Parathyroid adenoma (tissue), 2 donors: ENCODE data around the gene ZNF32.
A peak's percentile ranks its signal among the peaks of the same experiment; 100 is the strongest.

Source experiments
- H2AFZ ChIP-seq: fragments of 300-600 bp; sonication (generic); one replicate; pipeline ENCODE4 v1.7.0; 2017; ENCODE audit warnings: antibody characterized with exemption, mild to moderate bottlenecking
- H3K27ac ChIP-seq: fragments of 300-600 bp; sonication (generic); one replicate; pipeline ENCODE4 v1.7.0; 2017
- H3K27me3 ChIP-seq: fragments of 300-600 bp; sonication (generic); one replicate; pipeline ENCODE4 v1.7.0; 2017; ENCODE audit warnings: low read length; ENCODE audit not compliant: control insufficient read depth, insufficient read depth
- H3K36me3 ChIP-seq: fragments of 300-600 bp; sonication (generic); one replicate; pipeline ENCODE4 v1.7.0; 2017; ENCODE audit warnings: low read length; ENCODE audit not compliant: control insufficient read depth, insufficient read depth
- H3K4me1 ChIP-seq: fragments of 300-600 bp; sonication (generic); one replicate; pipeline ENCODE4 v1.7.0; 2017; ENCODE audit warnings: control low read depth
- H3K4me2 ChIP-seq: fragments of 300-600 bp; sonication (generic); one replicate; pipeline ENCODE4 v1.7.0; 2017; ENCODE audit warnings: low read length
- H3K4me3 ChIP-seq: fragments of 300-600 bp; sonication (generic); one replicate; pipeline ENCODE4 v1.7.0; 2017; ENCODE audit warnings: low read depth, low read length
- H3K79me2 ChIP-seq: fragments of 300-600 bp; sonication (generic); one replicate; pipeline ENCODE4 v1.7.0; 2017; ENCODE audit warnings: control low read depth
- H3K9ac ChIP-seq: fragments of 300-600 bp; sonication (generic); one replicate; pipeline ENCODE4 v1.7.0; 2017; ENCODE audit warnings: mild to moderate bottlenecking
- H3K9me3 ChIP-seq: fragments of 300-600 bp; sonication (generic); one replicate; pipeline ENCODE4 v1.7.0; 2017; ENCODE audit warnings: low read length; ENCODE audit not compliant: control insufficient read depth
- TF ChIP-seq, protein P1 (sequence below): fragments of 300-600 bp; sonication (generic); IDR thresholded peaks from one replicate; pipeline ENCODE4 v1.7.0; 2017; ENCODE audit warnings: antibody characterized with exemption, mild to moderate bottlenecking
- donor health status: primary hyperparathyroidism.

The ZNF32 gene

DNA sequence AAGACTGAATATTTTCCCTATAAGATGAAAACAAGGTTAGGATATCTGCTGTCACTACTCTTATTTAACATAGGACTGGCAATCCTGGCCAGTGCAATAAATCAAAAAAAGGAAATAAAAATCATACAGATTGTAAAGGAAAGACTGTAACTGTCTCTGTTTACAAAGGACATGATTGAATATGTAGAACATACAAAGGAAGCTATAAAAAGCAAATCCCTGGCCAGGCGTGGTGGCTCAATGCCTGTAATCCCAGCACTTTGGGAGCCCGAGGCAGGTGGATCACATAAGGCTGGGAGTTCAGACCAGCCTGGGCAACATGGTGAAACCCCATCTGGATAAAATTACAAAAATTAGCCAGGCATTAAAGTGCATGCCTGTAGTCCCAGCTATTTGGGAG lies 26.6 kb downstream of the ZNF32 start:
- Histone ChIP-seq H3K9me3 (no peaks in the 10 kb centered on the region), H3K27me3 (no peaks in the 10 kb centered on the region), H3K79me2 (no peaks in the 10 kb centered on the region), H3K27ac (no peak overlapping the region), H3K36me3 (no peaks in the 10 kb centered on the region), H3K4me1 (no peaks in the 10 kb centered on the region), H3K4me3 (no peak overlapping the region), H2AFZ (no peak overlapping the region), H3K9ac (no peak overlapping the region), H3K4me2 (no peak overlapping the region)
- TF ChIP-seq, protein P1, sequence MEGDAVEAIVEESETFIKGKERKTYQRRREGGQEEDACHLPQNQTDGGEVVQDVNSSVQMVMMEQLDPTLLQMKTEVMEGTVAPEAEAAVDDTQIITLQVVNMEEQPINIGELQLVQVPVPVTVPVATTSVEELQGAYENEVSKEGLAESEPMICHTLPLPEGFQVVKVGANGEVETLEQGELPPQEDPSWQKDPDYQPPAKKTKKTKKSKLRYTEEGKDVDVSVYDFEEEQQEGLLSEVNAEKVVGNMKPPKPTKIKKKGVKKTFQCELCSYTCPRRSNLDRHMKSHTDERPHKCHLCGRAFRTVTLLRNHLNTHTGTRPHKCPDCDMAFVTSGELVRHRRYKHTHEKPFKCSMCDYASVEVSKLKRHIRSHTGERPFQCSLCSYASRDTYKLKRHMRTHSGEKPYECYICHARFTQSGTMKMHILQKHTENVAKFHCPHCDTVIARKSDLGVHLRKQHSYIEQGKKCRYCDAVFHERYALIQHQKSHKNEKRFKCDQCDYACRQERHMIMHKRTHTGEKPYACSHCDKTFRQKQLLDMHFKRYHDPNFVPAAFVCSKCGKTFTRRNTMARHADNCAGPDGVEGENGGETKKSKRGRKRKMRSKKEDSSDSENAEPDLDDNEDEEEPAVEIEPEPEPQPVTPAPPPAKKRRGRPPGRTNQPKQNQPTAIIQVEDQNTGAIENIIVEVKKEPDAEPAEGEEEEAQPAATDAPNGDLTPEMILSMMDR = no peak

DNA sequence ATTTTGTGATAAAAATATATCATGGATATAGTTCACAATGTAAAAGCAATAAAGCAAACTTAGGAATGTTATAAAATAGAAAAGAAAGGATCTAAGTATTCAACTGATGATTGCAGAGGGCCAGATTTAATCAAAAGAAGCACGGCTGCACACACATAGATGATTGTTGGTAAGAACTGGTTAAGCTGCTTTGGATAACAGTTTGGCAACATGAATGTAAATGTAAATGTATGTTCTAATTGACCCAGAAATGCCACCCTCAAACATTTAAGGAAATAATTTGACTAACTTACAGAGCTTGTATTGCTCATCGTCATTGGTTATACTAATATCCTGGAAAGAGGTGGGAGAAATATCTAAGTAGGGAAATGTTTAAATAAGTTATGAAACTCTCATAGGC lies 29.3 kb downstream of the ZNF32 start:
- TF ChIP-seq, protein P1 = no peak
- Histone ChIP-seq H3K79me2 (no peaks in the 10 kb centered on the region), H3K9me3 (no peaks in the 10 kb centered on the region)

DNA sequence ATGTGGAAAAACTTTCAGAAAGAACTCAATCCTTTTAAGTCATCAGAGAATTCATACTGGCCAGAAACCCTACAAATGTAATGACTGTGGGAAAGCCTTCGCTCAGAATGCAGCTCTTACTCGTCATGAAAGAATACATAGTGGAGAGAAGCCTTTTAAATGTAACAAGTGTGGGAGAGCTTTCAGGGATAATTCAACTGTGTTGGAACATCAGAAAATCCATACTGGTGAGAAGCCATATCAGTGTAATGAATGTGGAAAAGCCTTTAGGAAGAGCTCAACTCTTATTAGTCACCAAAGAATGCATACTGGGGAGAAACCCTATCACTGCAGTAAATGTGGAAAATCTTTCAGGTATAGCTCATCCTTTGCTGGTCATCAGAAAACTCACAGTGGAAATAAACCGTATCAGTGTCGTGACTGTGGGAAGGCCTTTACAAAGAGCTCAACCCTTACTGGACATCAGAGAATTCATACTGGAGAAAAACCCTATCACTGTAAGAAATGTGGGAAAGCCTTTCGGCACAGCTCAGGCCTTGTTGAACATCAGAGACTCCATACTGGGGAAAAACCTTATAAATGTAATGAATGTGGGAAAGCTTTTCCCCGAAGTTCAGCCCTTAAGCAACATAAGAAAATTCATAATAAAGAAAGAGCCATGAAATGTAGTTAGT lies 31.8 kb downstream of the ZNF32 start:
- TF ChIP-seq, protein P1 = no peak
- peaks cover 4% of the 10 kb centered on the region for H3K36me3 ChIP-seq
- no peak overlapping the region for H3K4me3 ChIP-seq
- H3K9me3 ChIP-seq = no peaks in the 10 kb centered on the region
- no peaks in the 10 kb centered on the region for H3K79me2 ChIP-seq
- no peak overlapping the region for H3K9ac ChIP-seq
- no peaks in the 10 kb centered on the region for H3K4me1 ChIP-seq
- H3K27me3 ChIP-seq = no peaks in the 10 kb centered on the region
- no peak overlapping the region for H3K27ac ChIP-seq
- no peak overlapping the region for H2AFZ ChIP-seq
- no peak overlapping the region for H3K4me2 ChIP-seq

More for the DNA sequence above, 29.3 kb downstream of the ZNF32 start:
- no peaks in the 10 kb centered on the region for H3K27me3 ChIP-seq
- H3K36me3 ChIP-seq = peaks cover 4% of the 10 kb centered on the region
- H3K4me3 ChIP-seq = no peak overlapping the region
- H3K4me1 ChIP-seq = no peaks in the 10 kb centered on the region
- H2AFZ ChIP-seq = no peak overlapping the region
- H3K9ac ChIP-seq = no peak overlapping the region
- no peak overlapping the region for H3K4me2 ChIP-seq
- no peak overlapping the region for H3K27ac ChIP-seq

DNA sequence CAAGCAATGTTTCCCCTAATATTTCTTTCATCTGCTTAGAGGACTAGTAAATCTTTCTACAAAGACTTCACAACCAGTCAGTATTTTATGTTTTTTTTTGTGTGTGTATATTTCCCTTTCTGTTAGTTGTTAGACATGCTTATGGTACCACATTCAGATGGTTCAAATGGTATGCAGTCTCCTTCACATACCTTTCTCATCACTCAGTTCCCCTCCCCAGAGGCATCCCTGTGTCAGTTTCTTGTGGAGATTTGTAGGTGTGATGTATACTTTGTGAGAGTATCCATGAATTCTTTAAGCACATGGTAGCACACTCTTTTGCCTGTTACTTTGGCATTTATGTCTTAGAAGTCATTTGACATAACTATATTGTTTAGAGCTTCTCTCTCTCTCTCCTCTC lies 38.0 kb downstream of the ZNF32 start:
- TF ChIP-seq, protein P1 = no peak
- H3K4me2 ChIP-seq = no peak overlapping the region
- no peaks in the 10 kb centered on the region for H3K27me3 ChIP-seq
- H3K9ac ChIP-seq = no peak overlapping the region
- H2AFZ ChIP-seq = no peak overlapping the region
- peaks cover 4% of the 10 kb centered on the region for H3K4me1 ChIP-seq
- H3K4me3 ChIP-seq = no peak overlapping the region
- no peak overlapping the region for H3K27ac ChIP-seq
- H3K36me3 ChIP-seq = no peaks in the 10 kb centered on the region
- no peaks in the 10 kb centered on the region for H3K9me3 ChIP-seq
- no peaks in the 10 kb centered on the region for H3K79me2 ChIP-seq

DNA sequence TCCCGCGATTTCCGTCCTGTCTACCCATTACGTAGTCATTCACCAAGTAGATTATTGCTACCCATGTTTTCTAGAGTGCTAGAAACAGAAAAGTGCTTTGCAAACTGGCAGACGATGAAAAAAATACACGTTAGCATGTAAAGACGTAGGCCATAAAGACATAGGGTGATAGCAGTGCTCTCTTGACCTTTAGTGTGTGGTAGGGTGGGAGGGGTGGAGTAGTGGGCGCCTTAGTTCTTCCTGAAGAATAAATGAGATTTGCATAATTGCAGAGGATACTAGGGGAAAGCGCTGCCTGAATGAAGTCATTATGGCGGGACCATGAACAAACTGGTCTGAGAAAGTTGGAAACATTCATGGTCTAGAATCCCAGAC lies 41.5 kb downstream of the ZNF32 start:
- Histone ChIP-seq H3K9ac (no peak overlapping the region), H3K27me3 (no peaks in the 10 kb centered on the region), H3K4me1 (peaks cover 4% of the 10 kb centered on the region), H3K27ac (no peak overlapping the region), H2AFZ (peak overlapping the region; percentile 95), H3K36me3 (no peaks in the 10 kb centered on the region), H3K4me3 (peak overlapping the region; percentile 69), H3K79me2 (no peaks in the 10 kb centered on the region), H3K9me3 (no peaks in the 10 kb centered on the region), H3K4me2 (peak overlapping the region; percentile 83)
- TF ChIP-seq, protein P1 = no peak
